Astrocyte (in vitro differentiated cells and primary cell): ENCODE results near the gene CA10.

Source experiments
- CTCF ChIP-seq: IDR thresholded peaks from 2 replicates; pipeline ENCODE4 v1.5.1; 2011; ENCODE audit warnings: low read depth, mild to moderate bottlenecking, inconsistent platforms, low read length, moderate library complexity; ENCODE audit not compliant: insufficient read depth
- EZH2 ChIP-seq: IDR thresholded peaks from 2 replicates; pipeline ENCODE4 v1.6.1; 2012; ENCODE audit warnings: mild to moderate bottlenecking, low read length, inconsistent platforms; ENCODE audit not compliant: insufficient read depth

- no peak for TF ChIP-seq CTCF
- TF ChIP-seq EZH2, result no peak
These were observed 8.9 kb downstream of the CA10 start for GRCh38 chr17:52149626-52150025.
